ENCODE data around the gene ECEL1. TPM values are rescaled to one million over a fixed set of nuclear protein-coding genes. Genes with fewer than 3 reads are reported as not detected.

Gene ECEL1
- total and polyA plus RNA-seq, 2 of the 4 experiments (the other 2 are of a cell fraction), result not detected

- Histone ChIP-seq H3K4ac (ENCODE audit: low read depth, low read length) (no peak overlapping the region), H2AFZ (replicated peaks; ENCODE audit: low read length, poor library complexity) (no peak overlapping the region), H3K9me3 (ENCODE audit: control insufficient read depth, insufficient read depth, low read length) (no peaks in the 10 kb centered on the region), H3K23ac (ENCODE audit: low read depth, low read length) (no peak overlapping the region), H2BK20ac (ENCODE audit: low read depth, low read length) (no peak overlapping the region), H3K4me3 (ENCODE audit: insufficient read depth, low read depth, low read length) (no peak overlapping the region), H2AK5ac (ENCODE audit: low read depth, low read length) (no peak overlapping the region), H3K9ac (ENCODE audit: low read depth, low read length) (no peak overlapping the region), H3K27me3 (ENCODE audit: control insufficient read depth, insufficient read depth, low read length) (peaks cover 60% of the 10 kb centered on the region), H3K4me1 (ENCODE audit: control insufficient read depth, insufficient read depth, low read length) (no peaks in the 10 kb centered on the region), H3K9me1 (ENCODE audit: insufficient read depth, low read length) (no peaks in the 10 kb centered on the region), H4K91ac (ENCODE audit: insufficient read depth, low read depth, low read length) (no peak overlapping the region), H3K79me1 (ENCODE audit: low read depth in 1 of 2, low read length in 2 of 2) (no peaks in the 10 kb centered on the region), H3K36me3 (ENCODE audit: control insufficient read depth, insufficient read depth, low read length) (no peaks in the 10 kb centered on the region), H3K27ac (ENCODE audit: insufficient read depth, low read length) (no peak overlapping the region), H3K14ac (replicated peaks; ENCODE audit: low read depth, low read length) (no peak overlapping the region), H3K56ac (ENCODE audit: extremely low read depth, insufficient read depth, low read length) (no peak overlapping the region), H2BK5ac (ENCODE audit: low read depth, low read length, poor library complexity, severe bottlenecking) (no peak overlapping the region), H3K4me2 (ENCODE audit: low read depth, low read length) (no peak overlapping the region), H4K8ac (ENCODE audit: low read depth in 2 of 2, low read length in 2 of 2) (no peak overlapping the region), H3K18ac (ENCODE audit: low read depth, low read length) (no peak overlapping the region), H2BK15ac (ENCODE audit: low read depth, low read length) (no peak overlapping the region), H2BK120ac (ENCODE audit: low read depth, low read length) (no peak overlapping the region), H4K5ac (ENCODE audit: low read depth, low read length) (no peak overlapping the region), H2AK9ac (replicated peaks; ENCODE audit: low read depth, low read length, poor library complexity) (no peak overlapping the region), H4K20me1 (ENCODE audit: insufficient read depth, low read length) (no peaks in the 10 kb centered on the region; the same call in 1 of the 2 replicates)
- no peak for ATAC-seq (ENCODE audit: low read depth)
- ChIA-PET CTCF (no interaction called here), POLR2A (ENCODE audit: unreplicated experiment) (no interaction called here)
- TF ChIP-seq BHLHE40 (IDR thresholded peaks at IDR 0.05; ENCODE audit: low read depth, low read length), result no peak
- no peak for TF ChIP-seq RAD21 (IDR thresholded peaks at IDR 0.05; ENCODE audit: low read length)
- TF ChIP-seq POLR2A (IDR thresholded peaks at IDR 0.05; ENCODE audit: low read depth, low read length), result no peak
- TF ChIP-seq, protein P1, sequence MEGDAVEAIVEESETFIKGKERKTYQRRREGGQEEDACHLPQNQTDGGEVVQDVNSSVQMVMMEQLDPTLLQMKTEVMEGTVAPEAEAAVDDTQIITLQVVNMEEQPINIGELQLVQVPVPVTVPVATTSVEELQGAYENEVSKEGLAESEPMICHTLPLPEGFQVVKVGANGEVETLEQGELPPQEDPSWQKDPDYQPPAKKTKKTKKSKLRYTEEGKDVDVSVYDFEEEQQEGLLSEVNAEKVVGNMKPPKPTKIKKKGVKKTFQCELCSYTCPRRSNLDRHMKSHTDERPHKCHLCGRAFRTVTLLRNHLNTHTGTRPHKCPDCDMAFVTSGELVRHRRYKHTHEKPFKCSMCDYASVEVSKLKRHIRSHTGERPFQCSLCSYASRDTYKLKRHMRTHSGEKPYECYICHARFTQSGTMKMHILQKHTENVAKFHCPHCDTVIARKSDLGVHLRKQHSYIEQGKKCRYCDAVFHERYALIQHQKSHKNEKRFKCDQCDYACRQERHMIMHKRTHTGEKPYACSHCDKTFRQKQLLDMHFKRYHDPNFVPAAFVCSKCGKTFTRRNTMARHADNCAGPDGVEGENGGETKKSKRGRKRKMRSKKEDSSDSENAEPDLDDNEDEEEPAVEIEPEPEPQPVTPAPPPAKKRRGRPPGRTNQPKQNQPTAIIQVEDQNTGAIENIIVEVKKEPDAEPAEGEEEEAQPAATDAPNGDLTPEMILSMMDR (conservative IDR thresholded peaks at IDR 0.05; ENCODE audit: low read depth, low read length), result no peak
- TF ChIP-seq CHD1 (IDR thresholded peaks at IDR 0.05; ENCODE audit: low read depth, low read length), result no peak
- no peak for TF ChIP-seq MAFK (IDR thresholded peaks at IDR 0.05; ENCODE audit: low read depth, low read length)
- TF ChIP-seq RCOR1 (IDR thresholded peaks at IDR 0.05; ENCODE audit: insufficient replicate concordance, low read length), result no peak
- TF ChIP-seq CEBPB (IDR thresholded peaks at IDR 0.05; ENCODE audit: low read depth, low read length), result no peak
- no peak for TF ChIP-seq RFX5 (IDR thresholded peaks at IDR 0.05; ENCODE audit: low read depth, low read length)
- TF ChIP-seq FOS (IDR thresholded peaks at IDR 0.05; ENCODE audit: low read depth, low read length), result no peak
- TF ChIP-seq ELK1 (IDR thresholded peaks at IDR 0.05; ENCODE audit: borderline replicate concordance, low read depth, low read length), result no peak
- no peak for TF ChIP-seq USF2 (IDR thresholded peaks at IDR 0.05; ENCODE audit: low read depth, low read length)
- no peak for TF ChIP-seq SMC3 (IDR thresholded peaks at IDR 0.05; ENCODE audit: low read depth, low read length)
- TF ChIP-seq MXI1 (IDR thresholded peaks at IDR 0.05; ENCODE audit: borderline replicate concordance, low read depth, low read length), result no peak
- TF ChIP-seq NFE2L2 (IDR thresholded peaks at IDR 0.05; ENCODE audit: low read depth, low read length), result no peak
- no peak for TF ChIP-seq MAZ (IDR thresholded peaks at IDR 0.05; ENCODE audit: borderline replicate concordance, low read depth, low read length)
- no TSS peak for BruUV-seq (replicated peaks)
- WGBS, 2 experiments (ENCODE audit: extremely low coverage in 2 of 2, insufficient read length in 1 of 2), result no CpG with 5 or more reads among the region's 13 CpGs
- no peak for DNase-seq
- in situ Hi-C loops (cut with MboI; ENCODE audit: low sequenced_read_pairs), result no loop called here
- intact Hi-C loops (cut with micrococcal nuclease), result no loop called here
- dilution Hi-C loops (cut with HindIII; ENCODE audit: low sequenced_read_pairs, unreplicated experiment), result no loop called here
These were observed 9.7 kb upstream of the ECEL1 start for GRCh38 chr2:232497348-232497747.
